Activated CD4-positive, alpha-beta T cell treated with anti-CD3 and anti-CD28 coated beads for 36 hours (primary cell): ENCODE results near the gene CDKN1B. TPM values are rescaled to one million over a fixed set of nuclear protein-coding genes. Genes with fewer than 3 reads are reported as not detected.

Experiments
- ATAC-seq: fragments of 200-7000 bp; cut with Tn5 transposase; one replicate; pipeline ENCODE4 v1.10.0; 2021; ENCODE audit warnings: mild to moderate bottlenecking, moderate library complexity
- CTCF ChIA-PET: fragments of 350-600 bp; sonication (Branson Sonifier 250); formaldehyde crosslinking; loops from one replicate; lab custom pipeline; 2021; ENCODE audit warnings: antibody characterized with exemption; lab: Charles Lee
- POLR2A ChIA-PET: fragments of 350-600 bp; sonication (Branson Sonifier 250); formaldehyde crosslinking; loops from one replicate; lab custom pipeline; 2021; ENCODE audit warnings: antibody characterized with exemption, inconsistent platforms; lab: Charles Lee
- DNase-seq: peaks from one replicate; pipeline ENCODE4 v3.0.0-alpha.2; 2020
- H3K27ac Mint-ChIP-seq: one replicate; pipeline ENCODE4 v1.8.0; 2021; ENCODE audit warnings: mixed read lengths
- H3K27me3 Mint-ChIP-seq: one replicate; pipeline ENCODE4 v1.8.0; 2021; ENCODE audit warnings: mixed read lengths
- H3K36me3 Mint-ChIP-seq: one replicate; pipeline ENCODE4 v1.8.0; 2021; ENCODE audit warnings: low read depth, mixed read lengths
- H3K4me1 Mint-ChIP-seq: one replicate; pipeline ENCODE4 v1.8.0; 2021; ENCODE audit warnings: mixed read lengths
- H3K4me3 Mint-ChIP-seq: one replicate; pipeline ENCODE4 v1.8.0; 2021; ENCODE audit warnings: mild to moderate bottlenecking, moderate library complexity, mixed read lengths
- H3K9me3 Mint-ChIP-seq: one replicate; pipeline ENCODE4 v1.8.0; 2021; ENCODE audit warnings: low read depth, mixed read lengths
- intact Hi-C, 2 experiments: fragments of 100-400 bp; cut with DNase I in 1 of 2; cut with micrococcal nuclease in 1 of 2; formaldehyde crosslinking; loops; one replicate each; pipeline versions ENCODE4 v1.14.2 to v1.15.1; 2022 to 2024; cut with DNase I, micrococcal nuclease
- total RNA-seq, 2 experiments: library from RNA; stranded (reverse); gene quantifications; one replicate each; pipeline ENCODE4 v1.2.3, GENCODE V29; 2021

Gene CDKN1B
- total RNA-seq, 2 experiments from 2014 or later = 34.2 to 37.0 TPM

DNA sequence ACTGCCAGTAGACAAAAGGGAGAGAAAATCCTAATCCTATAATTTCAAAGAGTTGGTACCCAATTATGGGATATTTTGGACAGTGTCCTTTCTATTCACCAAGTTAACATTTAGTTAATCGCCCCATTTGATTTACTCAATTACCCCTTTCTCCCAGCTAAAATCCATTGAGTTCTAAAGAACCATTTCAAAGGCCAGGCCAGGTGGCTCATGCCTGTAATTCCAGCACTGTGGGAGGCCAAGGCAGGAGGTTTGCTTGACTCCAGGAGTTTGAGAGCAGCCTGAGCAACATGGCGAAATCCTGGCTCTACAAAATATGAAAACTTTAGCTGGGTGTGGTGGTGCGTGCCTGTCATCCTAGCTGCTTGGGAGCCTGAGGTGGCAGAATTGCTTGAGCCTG, 15.7 kb upstream of the CDKN1B start:
- POLR2A ChIA-PET = no interaction called here
- CTCF ChIA-PET = interaction anchor here (0.6 to 3.3 kb wide), 6 partner anchors 12 to 514 kb away, joined by 3 to 12 read pairs (median 5); no protein-coding TSS in a partner anchor
- Mint-ChIP-seq H3K4me1 (peaks cover 38% of the 10 kb centered on the region), H3K4me3 (no peak overlapping the region), H3K9me3 (no peaks in the 10 kb centered on the region), H3K27ac (no peak overlapping the region), H3K36me3 (no peaks in the 10 kb centered on the region), H3K27me3 (no peaks in the 10 kb centered on the region)
- DNase-seq (no peak), ATAC-seq (no peak)
- intact Hi-C loops = no loop called here

DNA sequence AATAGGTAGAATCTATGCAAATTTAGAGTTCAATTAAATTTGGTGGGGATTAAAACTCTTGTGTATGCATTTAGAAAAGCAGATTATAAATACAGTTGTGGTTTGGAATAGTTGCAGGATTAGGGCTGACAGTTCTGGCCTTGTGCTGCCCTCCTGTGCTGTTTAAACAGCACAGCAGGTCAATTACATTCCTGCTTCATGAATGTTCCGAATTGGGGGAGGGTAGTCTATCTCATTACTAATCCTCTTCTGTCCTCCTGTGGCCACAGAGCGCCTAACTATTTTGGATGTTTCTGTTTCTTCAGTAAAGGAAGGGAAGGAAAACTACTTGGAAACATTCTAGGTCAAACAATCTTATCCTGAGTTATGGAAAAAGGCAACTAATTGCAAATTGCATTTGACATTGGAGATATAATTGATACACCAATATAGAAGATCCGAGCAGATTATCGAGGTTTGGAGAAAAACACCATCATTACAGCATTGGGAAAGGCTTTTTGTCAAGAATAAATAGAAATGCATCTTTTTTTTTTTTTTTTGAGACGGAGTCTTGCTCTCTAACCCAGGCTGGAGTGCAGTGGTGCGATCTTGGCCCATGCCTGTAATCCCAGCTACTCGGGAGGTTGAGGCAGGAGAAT, 12.5 kb upstream of the CDKN1B start:
- ATAC-seq = peak; percentile 80
- no peak overlapping the region for H3K27ac Mint-ChIP-seq
- no peaks in the 10 kb centered on the region for H3K36me3 Mint-ChIP-seq
- H3K9me3 Mint-ChIP-seq = no peaks in the 10 kb centered on the region
- no peaks in the 10 kb centered on the region for H3K27me3 Mint-ChIP-seq
- DNase-seq = peak; percentile 58
- H3K4me3 Mint-ChIP-seq = no peak overlapping the region
- intact Hi-C loops = loop anchor here (1.0 kb wide), 1 partner anchor 328 kb away; no protein-coding TSS in a partner anchor
- H3K4me1 Mint-ChIP-seq = peaks cover 18% of the 10 kb centered on the region
- ChIA-PET CTCF (interaction anchor here (1.2 to 1.7 kb wide), 4 partner anchors 14 to 347 kb away, joined by 3 to 6 read pairs (median 4); no protein-coding TSS in a partner anchor), POLR2A (interaction anchor here (0.6 kb wide), 2 partner anchors 59 to 114 kb away, joined by 3 to 6 read pairs; no protein-coding TSS in a partner anchor)

DNA sequence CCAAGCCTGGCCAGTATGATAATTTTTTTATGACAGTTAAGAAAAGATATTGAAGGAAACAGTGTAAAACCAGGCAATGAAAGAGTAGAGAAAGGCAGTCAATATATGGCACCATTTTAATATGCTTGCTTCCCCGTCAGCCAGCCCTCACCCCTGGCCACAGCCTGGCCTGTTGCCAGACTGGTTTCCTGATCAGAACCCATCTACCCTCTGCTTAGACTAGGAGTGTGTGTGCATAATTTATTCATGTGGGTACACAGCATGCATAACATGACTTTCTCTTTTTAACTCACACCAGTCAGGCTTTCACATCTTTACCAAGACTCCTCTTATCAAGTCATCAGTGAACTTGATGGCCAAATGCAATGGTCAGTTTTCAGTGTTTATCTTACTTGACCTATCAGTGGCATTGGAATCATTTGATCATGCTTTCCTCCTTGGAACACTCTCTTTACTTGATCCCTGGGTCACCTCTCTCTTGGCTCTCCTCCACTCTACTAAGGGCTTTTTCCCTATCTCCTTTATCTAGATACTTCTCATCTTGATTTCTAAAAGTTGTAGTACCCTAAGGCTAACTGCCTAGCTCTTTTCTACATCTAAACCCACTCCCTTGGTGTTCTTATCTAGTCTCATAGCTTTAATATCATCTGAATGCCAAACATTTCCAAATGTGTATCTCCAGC, 11.2 kb upstream of the CDKN1B start:
- H3K36me3 Mint-ChIP-seq = no peaks in the 10 kb centered on the region
- intact Hi-C loops = loop anchor here in 1 of 2 experiments (2.0 kb wide), 1 partner anchor 61 kb away; no protein-coding TSS in a partner anchor
- CTCF ChIA-PET = interaction anchor here (1.2 to 1.7 kb wide), 3 partner anchors 16 to 348 kb away, joined by 3 to 5 read pairs (median 4); no protein-coding TSS in a partner anchor

DNA sequence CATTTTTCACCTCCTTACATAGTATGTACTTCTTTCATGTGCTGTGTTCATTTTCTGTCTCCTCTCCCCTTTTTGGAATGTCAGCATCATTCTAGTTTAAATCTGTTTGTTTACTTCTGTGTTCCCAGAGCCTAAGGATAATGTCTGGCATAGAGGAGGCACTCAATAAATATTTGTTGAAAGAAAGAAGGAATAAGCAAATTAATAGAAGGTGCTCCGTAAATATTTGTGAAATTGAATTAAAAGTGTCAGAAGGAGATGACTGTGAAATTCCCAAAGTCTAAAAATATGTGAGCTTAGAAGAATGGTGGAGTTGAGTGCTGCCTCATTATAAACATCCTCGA, 3.3 kb upstream of the CDKN1B start:
- Mint-ChIP-seq H3K36me3 (peaks cover 15% of the 10 kb centered on the region), H3K27ac (peak overlapping the region; percentile 98), H3K9me3 (no peaks in the 10 kb centered on the region), H3K4me3 (peak overlapping the region; percentile 93), H3K4me1 (peaks cover 36% of the 10 kb centered on the region), H3K27me3 (no peaks in the 10 kb centered on the region)
- intact Hi-C loops = loop anchor here (1.0 to 10.0 kb wide), 4 partner anchors 15 to 1989 kb away; partner anchors contain the start of gene YBX3 (in 1 of the 2)
- ATAC-seq (no peak), DNase-seq (no peak)
- CTCF ChIA-PET = interaction anchor here (0.7 to 3.6 kb wide), 4 partner anchors 13 to 337 kb away, joined by 3 to 29 read pairs (median 9); no protein-coding TSS in a partner anchor
- POLR2A ChIA-PET = interaction anchor here (0.6 to 3.9 kb wide), 3 partner anchors 13 to 443 kb away, joined by 4 to 37 read pairs (median 19); partner anchors contain the start of gene BORCS5

More for the DNA sequence above, 11.2 kb upstream of the CDKN1B start:
- Mint-ChIP-seq H3K4me1 (peaks cover 18% of the 10 kb centered on the region), H3K4me3 (no peak overlapping the region), H3K27ac (no peak overlapping the region), H3K9me3 (no peaks in the 10 kb centered on the region), H3K27me3 (no peaks in the 10 kb centered on the region)
- peak; percentile 80 for ATAC-seq
- POLR2A ChIA-PET = interaction anchor here (0.7 kb wide), 1 partner anchor 16 kb away, joined by 3 read pairs; no protein-coding TSS in a partner anchor
- peak; percentile 78 for DNase-seq

DNA sequence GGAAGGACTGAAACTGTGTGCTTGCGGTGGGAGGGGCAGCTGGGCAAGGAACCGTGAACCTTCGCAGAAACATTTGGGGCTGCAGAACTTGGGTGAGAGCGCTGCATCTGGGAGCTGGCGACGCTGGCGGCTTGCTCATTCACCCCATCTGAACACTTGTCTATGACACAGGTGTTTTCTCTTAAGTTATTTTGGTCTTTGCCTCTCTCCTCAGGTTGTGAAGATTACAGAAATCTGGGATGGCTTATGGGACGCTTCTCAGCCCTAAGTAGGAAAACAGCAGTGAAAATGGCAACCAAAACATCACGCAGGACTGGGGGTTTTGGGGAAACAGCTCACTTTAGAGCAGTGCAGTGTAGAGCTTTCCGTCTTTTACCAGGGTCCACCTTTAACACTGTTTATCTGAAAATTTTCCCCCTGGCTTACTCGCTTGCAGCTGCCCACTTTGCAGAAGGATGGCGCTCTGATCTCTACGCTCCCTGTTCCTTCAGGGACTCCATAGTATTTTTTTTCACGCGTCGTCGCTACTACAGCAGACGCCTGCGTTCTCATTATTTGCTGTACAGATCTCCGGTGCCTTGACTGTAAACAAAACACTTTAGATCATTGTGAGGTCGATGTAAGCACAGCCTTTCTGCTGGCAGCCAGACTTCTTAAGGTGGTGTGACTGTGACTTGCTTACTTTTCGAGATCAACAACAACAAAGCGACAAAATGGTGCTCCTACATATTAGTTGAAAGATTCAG, 2.7 kb upstream of the CDKN1B start:
- intact Hi-C loops = loop anchor here (1.0 to 10.0 kb wide), 9 partner anchors 14 to 1990 kb away; partner anchors contain the start of genes CREBL2 (in 1 of the 2), DUSP16 (in 1 of the 2) and YBX3 (in 1 of the 2)
- Mint-ChIP-seq H3K4me3 (peak overlapping the region; percentile 93), H3K27ac (peak overlapping the region; percentile 98), H3K9me3 (no peaks in the 10 kb centered on the region), H3K4me1 (peaks cover 38% of the 10 kb centered on the region), H3K27me3 (no peaks in the 10 kb centered on the region), H3K36me3 (peaks cover 20% of the 10 kb centered on the region)
- ATAC-seq (peak; percentile 15), DNase-seq (peak; percentile 65)
- CTCF ChIA-PET = interaction anchor here (0.7 to 3.6 kb wide), 6 partner anchors 14 to 357 kb away, joined by 3 to 29 read pairs (median 9); partner anchors contain the start of gene BORCS5
- POLR2A ChIA-PET = interaction anchor here (0.6 to 3.9 kb wide), 4 partner anchors 12 to 444 kb away, joined by 4 to 37 read pairs (median 20); partner anchors contain the start of gene BORCS5

DNA sequence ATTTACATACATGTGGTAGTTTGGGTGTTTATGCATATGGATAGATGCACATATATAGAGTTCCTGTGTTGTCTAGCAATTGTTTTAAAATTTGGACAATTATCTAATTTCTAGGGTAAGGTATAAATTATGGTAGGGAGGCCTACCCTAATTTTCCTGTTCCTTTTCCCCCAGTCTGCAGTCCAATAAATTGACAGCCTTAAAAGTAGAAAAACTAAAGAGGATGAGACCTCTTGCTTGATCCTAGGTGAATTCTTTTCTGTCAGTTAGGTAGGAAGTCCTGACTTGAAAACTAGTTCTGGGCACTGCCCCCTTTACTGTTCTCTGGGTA, 2.1 kb upstream of the CDKN1B start:
- peak overlapping the region; percentile 98 for H3K27ac Mint-ChIP-seq
- ATAC-seq = peak; percentile 7
- H3K4me1 Mint-ChIP-seq = peaks cover 43% of the 10 kb centered on the region
- no peaks in the 10 kb centered on the region for H3K9me3 Mint-ChIP-seq
- intact Hi-C loops = loop anchor here (2.0 to 10.0 kb wide), 8 partner anchors 14 to 1990 kb away; partner anchors contain the start of genes CREBL2 (in 1 of the 2), DUSP16 (in 1 of the 2) and YBX3 (in 1 of the 2)
- DNase-seq = no peak
- peak overlapping the region; percentile 93 for H3K4me3 Mint-ChIP-seq
- H3K36me3 Mint-ChIP-seq = peaks cover 26% of the 10 kb centered on the region
- POLR2A ChIA-PET = interaction anchor here (0.6 to 3.9 kb wide), 5 partner anchors 11 to 358 kb away, joined by 3 to 37 read pairs (median 19); partner anchors contain the start of gene BORCS5
- no peaks in the 10 kb centered on the region for H3K27me3 Mint-ChIP-seq
- CTCF ChIA-PET = interaction anchor here (1.0 to 3.6 kb wide), 7 partner anchors 10 to 358 kb away, joined by 3 to 29 read pairs (median 10); partner anchors contain the start of gene BORCS5

DNA sequence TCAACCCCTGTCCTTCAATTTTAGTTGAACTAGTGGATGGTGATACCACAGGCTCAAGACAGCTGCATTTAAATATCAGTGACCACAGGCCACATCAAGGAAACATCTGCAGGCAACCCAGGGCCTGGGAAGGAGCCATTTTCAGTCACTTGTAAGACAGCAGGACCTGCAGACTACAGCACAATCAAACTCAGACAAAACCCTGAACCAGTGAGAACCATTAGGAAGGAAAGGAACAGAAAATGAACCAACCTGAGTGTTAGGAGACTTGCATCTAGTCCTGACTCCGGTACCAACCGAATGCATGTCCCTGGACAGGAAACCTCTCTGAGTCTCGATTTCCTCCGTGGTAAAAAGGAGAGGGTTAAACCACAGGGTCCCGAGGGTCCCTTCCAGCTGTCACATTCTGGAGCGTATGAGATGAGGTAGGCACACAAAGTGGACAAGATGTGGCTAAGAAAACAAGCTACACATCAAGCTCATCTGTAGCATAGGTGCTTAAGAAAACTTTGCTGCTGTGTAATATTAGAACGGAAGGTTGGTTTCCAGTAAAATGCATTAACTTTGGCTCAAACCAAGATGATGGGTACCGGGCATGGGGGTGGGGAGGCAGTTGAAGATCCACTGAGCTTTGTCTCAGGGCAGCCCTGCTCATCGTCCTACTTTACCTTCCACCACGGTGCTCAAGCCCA, 1.6 kb upstream of the CDKN1B start:
- intact Hi-C loops = loop anchor here (2.0 to 10.0 kb wide), 10 partner anchors 13 to 1991 kb away; partner anchors contain the start of genes DUSP16 (in 2 of the 2), BORCS5 (in 1 of the 2), CREBL2 (in 1 of the 2) and YBX3 (in 1 of the 2)
- H3K9me3 Mint-ChIP-seq = no peaks in the 10 kb centered on the region
- peaks cover 47% of the 10 kb centered on the region for H3K4me1 Mint-ChIP-seq
- CTCF ChIA-PET = interaction anchor here (0.6 to 3.6 kb wide), 13 partner anchors 9 to 633 kb away, joined by 3 to 29 read pairs (median 6); partner anchors contain the start of gene BORCS5
- H3K4me3 Mint-ChIP-seq = peak overlapping the region; percentile 93
- H3K27ac Mint-ChIP-seq = peak overlapping the region; percentile 98
- H3K36me3 Mint-ChIP-seq = peaks cover 30% of the 10 kb centered on the region
- POLR2A ChIA-PET = interaction anchor here (0.5 to 3.9 kb wide), 10 partner anchors 11 to 497 kb away, joined by 3 to 37 read pairs (median 6); partner anchors contain the start of gene BORCS5
- peak; percentile 77 for DNase-seq
- H3K27me3 Mint-ChIP-seq = no peaks in the 10 kb centered on the region
- ATAC-seq = peak; percentile 13

DNA sequence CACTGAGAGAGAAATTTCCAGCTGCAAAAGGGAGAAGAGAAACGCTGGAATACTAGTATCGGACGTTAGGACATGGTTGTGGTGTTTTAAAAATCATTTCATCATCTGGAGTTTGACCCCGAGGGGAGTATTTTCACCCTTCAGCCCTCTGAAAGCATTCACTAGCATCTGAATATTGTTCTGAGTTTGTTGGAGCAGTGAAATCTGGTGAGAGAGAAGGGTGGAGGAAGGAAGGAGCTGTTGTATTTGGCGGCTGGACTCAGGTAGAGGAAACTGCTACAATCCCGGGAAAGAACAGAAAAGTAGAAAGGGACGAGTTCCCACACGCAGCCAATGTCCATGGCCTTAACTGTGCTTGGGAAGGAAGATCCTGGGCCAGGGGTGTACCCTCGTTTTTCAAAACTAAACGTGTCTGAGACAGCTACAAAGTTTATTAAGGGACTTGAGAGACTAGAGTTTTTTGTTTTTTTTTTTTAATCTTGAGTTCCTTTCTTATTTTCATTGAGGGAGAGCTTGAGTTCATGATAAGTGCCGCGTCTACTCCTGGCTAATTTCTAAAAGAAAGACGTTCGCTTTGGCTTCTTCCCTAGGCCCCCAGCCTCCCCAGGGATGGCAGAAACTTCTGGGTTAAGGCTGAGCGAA, 896 bp upstream of the CDKN1B start:
- ChIA-PET CTCF (interaction anchor here (0.6 to 3.6 kb wide), 15 partner anchors 9 to 634 kb away, joined by 3 to 29 read pairs (median 5); partner anchors contain the start of gene BORCS5), POLR2A (interaction anchor here (0.6 to 3.9 kb wide), 7 partner anchors 10 to 359 kb away, joined by 3 to 37 read pairs (median 6); partner anchors contain the start of gene BORCS5)
- Mint-ChIP-seq H3K36me3 (peaks cover 37% of the 10 kb centered on the region), H3K4me3 (peak overlapping the region; percentile 93), H3K9me3 (no peaks in the 10 kb centered on the region), H3K27ac (peak overlapping the region; percentile 98), H3K27me3 (no peaks in the 10 kb centered on the region), H3K4me1 (peaks cover 54% of the 10 kb centered on the region)
- ATAC-seq (peak; percentile 0), DNase-seq (no peak)
- intact Hi-C loops = loop anchor here (2.0 to 10.0 kb wide), 9 partner anchors 104 to 1991 kb away; partner anchors contain the start of genes DUSP16 (in 2 of the 2), BORCS5 (in 1 of the 2), CREBL2 (in 1 of the 2) and YBX3 (in 1 of the 2)
